Colonic mucosa (tissue), 4 donors: ENCODE data around the gene ZFHX3. TPM values are rescaled to one million over a fixed set of nuclear protein-coding genes. Genes with fewer than 3 reads are reported as not detected.

Experiments
- DNase-seq: peaks from one replicate; pipeline ENCODE4 v3.0.0-alpha.2; 2020
- H3K27ac ChIP-seq: fragments of 200-600 bp; one replicate; pipeline ENCODE4 v1.8.0; 2021
- H3K27me3 ChIP-seq: fragments of 200-600 bp; one replicate; pipeline ENCODE4 v1.8.0; 2021
- H3K36me3 ChIP-seq: fragments of 200-600 bp; one replicate; pipeline ENCODE4 v1.8.0; 2021
- H3K4me1 ChIP-seq: fragments of 200-600 bp; one replicate; pipeline ENCODE4 v1.8.0; 2021; ENCODE audit warnings: mild to moderate bottlenecking
- H3K4me3 ChIP-seq: fragments of 200-600 bp; one replicate; pipeline ENCODE4 v1.8.0; 2021
- H3K9ac ChIP-seq, 2 donors: one replicate each; pipeline ENCODE4 v1.7.0; 2013; ENCODE audit warnings: control low read depth in 2 of 2, low read depth in 2 of 2, low read length in 2 of 2
- H3K9me3 ChIP-seq: fragments of 200-600 bp; one replicate; pipeline ENCODE4 v1.8.0; 2021
- intact Hi-C: fragments of 100-400 bp; cut with DNase I; formaldehyde crosslinking; loops from one replicate; pipeline ENCODE4 v1.14.1; 2022
- total RNA-seq, 2 donors: library from RNA; stranded (reverse); fragmentation: NEBNext Ultra II Directional in 1 of 2; extraction: Animal tissue kit (Norgen Biotek cat#: 25700) in 1 of 2; gene quantifications; one replicate each; pipeline ENCODE4 v1.2.1, GENCODE V29; 2021
- TF ChIP-seq, protein P1 (sequence below): fragments of 200-600 bp; IDR thresholded peaks from one replicate; pipeline ENCODE4 v1.8.0; 2022; ENCODE audit warnings: antibody characterized with exemption, mild to moderate bottlenecking
- donor health status: healthy.
- donor health status: DM: no; HTN: no; CAD: no.
- donor health status: DM: no; HTN: no; CAD: no.

ZFHX3 gene
- total RNA-seq, 2 donors from 2014 or later = 10.5 to 12.8 TPM

- no peaks in the 10 kb centered on the region for H3K27me3 ChIP-seq
- TF ChIP-seq, protein P1, sequence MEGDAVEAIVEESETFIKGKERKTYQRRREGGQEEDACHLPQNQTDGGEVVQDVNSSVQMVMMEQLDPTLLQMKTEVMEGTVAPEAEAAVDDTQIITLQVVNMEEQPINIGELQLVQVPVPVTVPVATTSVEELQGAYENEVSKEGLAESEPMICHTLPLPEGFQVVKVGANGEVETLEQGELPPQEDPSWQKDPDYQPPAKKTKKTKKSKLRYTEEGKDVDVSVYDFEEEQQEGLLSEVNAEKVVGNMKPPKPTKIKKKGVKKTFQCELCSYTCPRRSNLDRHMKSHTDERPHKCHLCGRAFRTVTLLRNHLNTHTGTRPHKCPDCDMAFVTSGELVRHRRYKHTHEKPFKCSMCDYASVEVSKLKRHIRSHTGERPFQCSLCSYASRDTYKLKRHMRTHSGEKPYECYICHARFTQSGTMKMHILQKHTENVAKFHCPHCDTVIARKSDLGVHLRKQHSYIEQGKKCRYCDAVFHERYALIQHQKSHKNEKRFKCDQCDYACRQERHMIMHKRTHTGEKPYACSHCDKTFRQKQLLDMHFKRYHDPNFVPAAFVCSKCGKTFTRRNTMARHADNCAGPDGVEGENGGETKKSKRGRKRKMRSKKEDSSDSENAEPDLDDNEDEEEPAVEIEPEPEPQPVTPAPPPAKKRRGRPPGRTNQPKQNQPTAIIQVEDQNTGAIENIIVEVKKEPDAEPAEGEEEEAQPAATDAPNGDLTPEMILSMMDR = no peak
- DNase-seq = no peak
- no peaks in the 10 kb centered on the region for H3K9me3 ChIP-seq
- no peaks in the 10 kb centered on the region for H3K36me3 ChIP-seq
- no peak overlapping the region for H3K4me3 ChIP-seq
- H3K27ac ChIP-seq = no peak overlapping the region
- no peaks in the 10 kb centered on the region for H3K4me1 ChIP-seq
- intact Hi-C loops = no loop called here
- no peak overlapping the region for H3K9ac ChIP-seq
Measured at GRCh38 chr16:72963533-72964315, 84.2 kb downstream of the ZFHX3 start.

DNA sequence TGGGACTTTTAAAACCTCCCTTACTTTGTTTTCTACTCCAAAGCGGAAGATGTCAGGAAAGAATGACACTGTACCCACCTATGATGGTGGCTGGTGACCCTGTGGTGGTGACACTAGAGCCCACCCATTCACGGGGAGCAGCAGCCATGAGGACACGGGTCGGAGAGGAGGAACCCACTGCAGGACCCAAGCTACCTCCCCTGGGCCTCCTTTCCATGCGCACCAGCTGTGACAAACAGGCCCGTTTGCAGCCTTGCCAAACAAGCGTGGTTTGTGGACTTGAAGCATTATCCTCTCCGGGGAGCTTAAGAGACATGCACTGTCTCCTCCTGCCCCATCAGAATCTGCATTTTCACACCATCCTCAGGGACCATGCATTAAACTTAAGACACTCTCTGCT is 85.6 kb downstream of the ZFHX3 start:
- Histone ChIP-seq H3K27ac (no peak overlapping the region), H3K36me3 (no peaks in the 10 kb centered on the region), H3K4me3 (no peak overlapping the region), H3K27me3 (no peaks in the 10 kb centered on the region), H3K4me1 (no peaks in the 10 kb centered on the region), H3K9me3 (no peaks in the 10 kb centered on the region), H3K9ac (no peak overlapping the region)
- intact Hi-C loops = no loop called here
- DNase-seq = no peak
- TF ChIP-seq, protein P1 = no peak

DNA sequence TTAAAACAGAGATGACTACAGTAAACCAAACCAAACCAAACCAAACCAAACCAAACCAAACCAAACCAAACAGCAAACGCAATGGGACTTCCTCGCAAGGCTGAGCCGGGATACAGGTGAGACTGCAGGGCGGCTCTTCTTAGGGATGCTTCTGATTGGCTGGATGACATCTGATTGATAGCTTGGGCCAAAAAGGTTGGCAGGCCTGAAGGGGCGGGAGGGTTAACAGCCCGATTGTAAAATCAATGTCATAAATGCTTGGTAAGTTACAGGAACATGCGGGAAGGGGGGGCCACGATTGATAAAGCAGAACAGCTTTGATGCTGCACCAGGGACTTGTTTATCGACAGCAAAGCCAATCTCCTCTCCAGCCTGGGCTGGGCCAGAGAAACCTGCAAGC is 86.1 kb downstream of the ZFHX3 start:
- H3K9me3 ChIP-seq = no peaks in the 10 kb centered on the region
- H3K27me3 ChIP-seq = no peaks in the 10 kb centered on the region
- H3K4me1 ChIP-seq = no peaks in the 10 kb centered on the region
- intact Hi-C loops = no loop called here
- DNase-seq = peak; percentile 47
- H3K4me3 ChIP-seq = no peak overlapping the region
- H3K27ac ChIP-seq = no peak overlapping the region
- no peak overlapping the region for H3K9ac ChIP-seq
- TF ChIP-seq, protein P1 = no peak
- no peaks in the 10 kb centered on the region for H3K36me3 ChIP-seq

DNA sequence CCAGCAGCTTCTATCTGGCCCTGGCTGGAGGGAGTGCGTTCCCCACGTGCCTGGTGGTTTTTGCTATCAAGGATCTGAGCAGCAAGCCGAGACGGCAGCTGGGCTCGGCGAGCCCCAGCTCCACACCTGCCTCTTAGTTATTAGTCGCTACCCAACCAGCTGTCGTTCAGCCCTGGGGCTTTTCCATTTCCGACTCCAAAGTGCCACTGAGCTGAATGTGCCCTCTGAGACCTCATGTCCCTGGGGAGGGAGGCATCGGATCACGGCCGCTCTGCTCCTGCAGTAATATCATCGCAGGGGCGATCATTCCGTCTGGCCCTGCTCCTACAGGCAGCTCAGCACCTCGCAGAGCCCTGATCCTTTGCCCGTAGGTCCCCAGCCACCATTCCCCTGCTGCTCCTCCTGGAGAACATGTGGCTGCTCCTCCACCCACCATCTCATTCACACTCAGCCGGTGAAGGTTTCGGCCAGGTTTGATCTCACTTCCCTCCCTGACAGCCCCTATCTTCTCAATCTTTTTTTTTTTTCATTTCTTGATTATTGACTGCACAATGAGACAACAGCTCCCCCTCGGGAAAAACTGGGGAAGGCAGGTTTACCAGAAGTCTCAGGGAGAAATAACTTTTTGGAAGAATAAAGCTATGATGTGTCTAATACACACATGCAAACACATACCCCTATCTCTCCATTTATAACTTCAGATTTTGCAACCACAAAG is 86.7 kb downstream of the ZFHX3 start:
- TF ChIP-seq, protein P1 = no peak
- Histone ChIP-seq H3K27ac (no peak overlapping the region), H3K4me1 (no peaks in the 10 kb centered on the region), H3K36me3 (no peaks in the 10 kb centered on the region), H3K9ac (no peak overlapping the region), H3K9me3 (no peaks in the 10 kb centered on the region), H3K4me3 (no peak overlapping the region), H3K27me3 (no peaks in the 10 kb centered on the region)
- intact Hi-C loops = no loop called here
- DNase-seq = no peak

- Histone ChIP-seq H3K27ac (no peak overlapping the region), H3K27me3 (no peaks in the 10 kb centered on the region), H3K4me3 (no peak overlapping the region), H3K9ac (no peak overlapping the region), H3K9me3 (no peaks in the 10 kb centered on the region), H3K36me3 (no peaks in the 10 kb centered on the region), H3K4me1 (no peaks in the 10 kb centered on the region)
- DNase-seq = no peak
- TF ChIP-seq, protein P1 = no peak
- intact Hi-C loops = no loop called here
Measured at GRCh38 chr16:72960101-72960500, 87.8 kb downstream of the ZFHX3 start.
